Thoracic aorta (tissue), 2 donors: ENCODE results near the gene ETFA. TPM values are rescaled to one million over a fixed set of nuclear protein-coding genes. Genes with fewer than 3 reads are reported as not detected.

Experiments used
- ATAC-seq: fragments of 150-250 bp; one replicate; pipeline ENCODE4 v1.8.0; 2017; ENCODE audit warnings: low read depth; ENCODE audit not compliant: insufficient number of reproducible peaks, low FRiP score
- DNase-seq: peaks from one replicate; pipeline ENCODE4 v3.0.0-alpha.2; 2020; ENCODE audit warnings: low spot score
- H3K27ac ChIP-seq, 2 donors: fragments of 200-600 bp; sonication (generic); 1 replicate in 1 of 2; 2 replicates in 1 of 2; pipeline ENCODE4 v1.5.1; 2016; ENCODE audit warnings: mild to moderate bottlenecking in 2 of 2, moderate library complexity in 2 of 2
- H3K27me3 ChIP-seq: fragments of 200-600 bp; sonication (generic); replicated peaks from 2 replicates; pipeline ENCODE4 v1.6.0; 2016; ENCODE audit warnings: mild to moderate bottlenecking; ENCODE audit not compliant: insufficient read depth
- H3K36me3 ChIP-seq: fragments of 200-600 bp; sonication (generic); one replicate; pipeline ENCODE4 v1.5.1; 2016
- H3K4me1 ChIP-seq, 2 donors: fragments of 200-600 bp; sonication (generic); 1 replicate in 1 of 2; 2 replicates in 1 of 2; pipeline versions ENCODE4 v1.5.1 to v1.6.0; 2016; ENCODE audit warnings: low read depth in 2 of 2, mild to moderate bottlenecking in 1 of 2; ENCODE audit not compliant: control insufficient read depth in 1 of 2
- H3K4me3 ChIP-seq: fragments of 200-600 bp; sonication (generic); 2 replicates; pipeline ENCODE4 v1.5.1; 2016; ENCODE audit warnings: mild to moderate bottlenecking
- H3K9me3 ChIP-seq: fragments of 200-600 bp; sonication (generic); 2 replicates; pipeline ENCODE4 v1.5.1; 2016
- CTCF ChIP-seq: fragments of 200-600 bp; sonication (generic); IDR thresholded peaks from one replicate; pipeline ENCODE4 v1.5.1; 2019; ENCODE audit warnings: antibody characterized with exemption
- total RNA-seq, 2 donors: library from RNA; depleted of rRNA; stranded (reverse); fragments of >200 nt; gene quantifications; one replicate each; pipeline versions ENCODE4 v1.1.0 to v1.2.3, GENCODE V29; 2016

Gene ETFA
- total RNA-seq, 2 donors from 2014 or later: 56.9 to 57.1 TPM

- no peak overlapping the region for H3K27ac ChIP-seq
- no peaks in the 10 kb centered on the region for H3K4me1 ChIP-seq
- no peak overlapping the region for H3K4me3 ChIP-seq
- no peaks in the 10 kb centered on the region for H3K27me3 ChIP-seq
- ATAC-seq (no peak), DNase-seq (no peak)
- no peaks in the 10 kb centered on the region for H3K36me3 ChIP-seq
- no peaks in the 10 kb centered on the region for H3K9me3 ChIP-seq
- TF ChIP-seq CTCF: no peak
Observed at GRCh38 chr15:76251717-76252116, 59.6 kb downstream of the ETFA start.

GRCh38 chr15:76245072-76245610 lies 66.1 kb downstream of the ETFA start:
- no peak for TF ChIP-seq CTCF
- Histone ChIP-seq H3K27me3 (no peaks in the 10 kb centered on the region), H3K4me3 (no peak overlapping the region), H3K4me1 (no peaks in the 10 kb centered on the region), H3K36me3 (peaks cover 9% of the 10 kb centered on the region), H3K9me3 (no peaks in the 10 kb centered on the region), H3K27ac (no peak overlapping the region)
- ATAC-seq: no peak
- DNase-seq: no peak

- no peaks in the 10 kb centered on the region for H3K4me1 ChIP-seq
- H3K9me3 ChIP-seq: no peaks in the 10 kb centered on the region
- DNase-seq: no peak
- no peak for ATAC-seq
- H3K27ac ChIP-seq: no peak overlapping the region
- H3K27me3 ChIP-seq: no peaks in the 10 kb centered on the region
- H3K4me3 ChIP-seq: no peak overlapping the region
- TF ChIP-seq CTCF: no peak
- peaks cover 9% of the 10 kb centered on the region for H3K36me3 ChIP-seq
Observed at GRCh38 chr15:76239786-76240185, 71.5 kb downstream of the ETFA start.

- Histone ChIP-seq H3K9me3 (no peaks in the 10 kb centered on the region), H3K4me3 (no peak overlapping the region), H3K27ac (no peak overlapping the region), H3K4me1 (no peaks in the 10 kb centered on the region), H3K27me3 (no peaks in the 10 kb centered on the region), H3K36me3 (no peaks in the 10 kb centered on the region)
- ATAC-seq: no peak
- TF ChIP-seq CTCF: no peak
- DNase-seq: no peak
Observed at GRCh38 chr15:76236350-76236749, 74.9 kb downstream of the ETFA start.

- Histone ChIP-seq H3K9me3 (no peaks in the 10 kb centered on the region), H3K27me3 (no peaks in the 10 kb centered on the region), H3K27ac (no peak overlapping the region), H3K4me3 (no peak overlapping the region), H3K4me1 (no peaks in the 10 kb centered on the region), H3K36me3 (peaks cover 7% of the 10 kb centered on the region)
- TF ChIP-seq CTCF: no peak
- ATAC-seq (no peak), DNase-seq (no peak)
Observed at GRCh38 chr15:76235186-76235826, 76.0 kb downstream of the ETFA start.
